GM06990 (cell line): ENCODE data around the gene MDC1.

ENCODE experiments used
- DNase-seq: peaks from one replicate; pipeline ENCODE4 v3.0.0-alpha.2; 2011; ENCODE audit not compliant: insufficient read length; ENCODE audit errors: extremely low read depth
- H3K27me3 ChIP-seq: replicated peaks from 2 replicates; pipeline ENCODE4 v1.6.0; 2011; ENCODE audit warnings: low read length; ENCODE audit not compliant: control insufficient read depth, insufficient read depth
- H3K36me3 ChIP-seq: 2 replicates; pipeline ENCODE4 v1.5.1; 2011; ENCODE audit warnings: low read length; ENCODE audit not compliant: control insufficient read depth, insufficient read depth
- H3K4me3 ChIP-seq: replicated peaks from 2 replicates; pipeline ENCODE4 v1.5.1; 2011; ENCODE audit warnings: low read depth, mild to moderate bottlenecking, control low read depth, low read length
- CTCF ChIP-seq: IDR thresholded peaks from 2 replicates; pipeline ENCODE4 v1.5.1; 2011; ENCODE audit warnings: low read length, control low read depth, mild to moderate bottlenecking, inconsistent platforms; ENCODE audit not compliant: insufficient read depth, poor library complexity, severe bottlenecking

Gene MDC1

GRCh38 chr6:30754631-30755030 is 37.5 kb upstream of the MDC1 start:
- no peak for DNase-seq
- no peak for TF ChIP-seq CTCF
- Histone ChIP-seq H3K27me3 (no peaks in the 10 kb centered on the region), H3K36me3 (no peaks in the 10 kb centered on the region), H3K4me3 (no peak overlapping the region)

DNA sequence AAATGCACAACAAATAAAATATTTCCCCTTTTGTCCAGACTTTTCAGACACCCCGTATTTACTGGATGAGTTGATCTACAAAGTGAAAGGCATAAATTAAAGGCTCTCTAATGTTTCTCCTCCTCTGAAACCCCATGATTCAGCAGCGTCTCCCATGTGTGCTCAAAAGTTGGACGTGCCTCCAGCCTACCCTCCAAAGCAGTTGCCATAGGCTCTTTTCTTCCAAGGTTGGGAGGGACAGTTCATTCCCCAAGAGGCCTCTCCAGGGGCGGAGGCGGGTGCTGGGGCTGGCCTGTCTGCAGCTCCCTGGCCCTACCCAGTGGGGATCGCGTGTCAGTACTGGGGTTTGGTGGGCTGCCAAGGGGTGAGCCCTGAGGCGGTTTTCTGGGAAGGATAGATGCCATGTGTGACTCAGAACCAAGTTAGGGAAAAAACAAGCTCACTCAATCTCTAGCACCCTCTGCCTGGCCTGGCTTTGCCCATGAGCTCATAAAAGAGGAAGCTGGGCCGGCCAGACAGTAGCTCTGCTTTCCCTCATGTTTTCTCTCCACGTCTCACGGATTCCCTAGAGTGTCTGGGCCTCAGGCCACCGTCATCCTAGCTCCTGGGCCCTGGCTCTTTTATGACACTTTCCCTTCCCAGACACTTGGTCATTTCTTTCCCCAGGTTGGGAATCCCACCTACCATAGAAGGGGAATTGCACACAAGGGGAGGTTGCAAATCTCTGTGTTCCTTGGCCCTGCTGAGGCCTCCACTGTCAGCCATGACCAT is 35.3 kb upstream of the MDC1 start:
- H3K36me3 ChIP-seq: no peaks in the 10 kb centered on the region
- H3K27me3 ChIP-seq: no peaks in the 10 kb centered on the region
- no peak for TF ChIP-seq CTCF
- H3K4me3 ChIP-seq: no peak overlapping the region
- DNase-seq: no peak

DNA sequence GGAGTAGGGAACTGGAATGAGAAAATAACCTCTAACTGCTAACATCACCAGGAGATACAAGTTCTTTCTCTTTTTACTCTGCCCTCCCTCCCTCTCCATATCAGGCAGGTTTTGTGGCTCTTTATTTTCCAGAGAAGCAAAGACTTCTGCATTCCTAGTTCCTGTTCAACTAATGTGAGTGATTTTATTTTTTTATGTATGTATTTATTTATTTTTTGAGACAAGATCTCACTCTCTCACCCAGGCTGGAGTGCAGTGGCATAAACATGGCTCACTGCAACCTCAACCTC is 33.2 kb upstream of the MDC1 start:
- Histone ChIP-seq H3K36me3 (no peaks in the 10 kb centered on the region), H3K27me3 (no peaks in the 10 kb centered on the region), H3K4me3 (no peak overlapping the region)
- no peak for TF ChIP-seq CTCF
- no peak for DNase-seq

GRCh38 chr6:30749554-30750378 is 32.7 kb upstream of the MDC1 start:
- H3K27me3 ChIP-seq: no peaks in the 10 kb centered on the region
- TF ChIP-seq CTCF: no peak
- H3K36me3 ChIP-seq: no peaks in the 10 kb centered on the region
- DNase-seq: no peak
- no peak overlapping the region for H3K4me3 ChIP-seq

GRCh38 chr6:30748851-30749540 is 31.9 kb upstream of the MDC1 start:
- DNase-seq: no peak
- Histone ChIP-seq H3K4me3 (no peak overlapping the region), H3K36me3 (no peaks in the 10 kb centered on the region), H3K27me3 (no peaks in the 10 kb centered on the region)
- TF ChIP-seq CTCF: no peak
